HCT116 (cell line): ENCODE results near the gene ATP6V0C.
A peak's percentile ranks its signal among the peaks of the same experiment; 100 is the strongest.

Experiments
- EZH2 ChIP-seq: fragments of 200-600 bp; sonication (generic); IDR thresholded peaks from 2 replicates; pipeline ENCODE4 v1.6.1; 2017; ENCODE audit warnings: antibody characterized with exemption, mixed run types
- EZH2phosphoT487 ChIP-seq: fragments of 200-600 bp; IDR thresholded peaks from 2 replicates; pipeline ENCODE4 v1.6.1; 2018; ENCODE audit warnings: antibody characterized with exemption, borderline replicate concordance
- FOSL1 ChIP-seq: IDR thresholded peaks from 2 replicates; pipeline ENCODE4 v1.6.1; 2012; ENCODE audit warnings: low read depth
- POLR2AphosphoS5 ChIP-seq: IDR thresholded peaks from 2 replicates; pipeline ENCODE4 v1.6.1; 2011; ENCODE audit warnings: mild to moderate bottlenecking, low read depth, low read length, moderate library complexity
- RAD21 ChIP-seq: IDR thresholded peaks from 2 replicates; pipeline ENCODE4 v1.6.1; 2012; ENCODE audit warnings: low read depth, mild to moderate bottlenecking
- SP1 ChIP-seq: IDR thresholded peaks from 2 replicates; pipeline ENCODE4 v1.6.1; 2012; ENCODE audit warnings: low read depth
- TF ChIP-seq, protein P1 (sequence below), 3 experiments: fragments of 200-600 bp in 1 of 3; sonication (generic) in 1 of 3; IDR thresholded peaks in 2 of 3; conservative IDR thresholded peaks in 1 of 3; 2 replicates each; pipeline ENCODE4 v1.5.1; 2012 to 2017; ENCODE audit warnings: low read depth in 2 of 3, low read length in 2 of 3, antibody characterized with exemption in 1 of 3, borderline replicate concordance in 1 of 3, control low read depth in 1 of 3, mild to moderate bottlenecking in 1 of 3, mixed read lengths in 1 of 3, mixed run types in 1 of 3, moderate library complexity in 1 of 3; ENCODE audit not compliant: insufficient read depth in 1 of 3

DNA sequence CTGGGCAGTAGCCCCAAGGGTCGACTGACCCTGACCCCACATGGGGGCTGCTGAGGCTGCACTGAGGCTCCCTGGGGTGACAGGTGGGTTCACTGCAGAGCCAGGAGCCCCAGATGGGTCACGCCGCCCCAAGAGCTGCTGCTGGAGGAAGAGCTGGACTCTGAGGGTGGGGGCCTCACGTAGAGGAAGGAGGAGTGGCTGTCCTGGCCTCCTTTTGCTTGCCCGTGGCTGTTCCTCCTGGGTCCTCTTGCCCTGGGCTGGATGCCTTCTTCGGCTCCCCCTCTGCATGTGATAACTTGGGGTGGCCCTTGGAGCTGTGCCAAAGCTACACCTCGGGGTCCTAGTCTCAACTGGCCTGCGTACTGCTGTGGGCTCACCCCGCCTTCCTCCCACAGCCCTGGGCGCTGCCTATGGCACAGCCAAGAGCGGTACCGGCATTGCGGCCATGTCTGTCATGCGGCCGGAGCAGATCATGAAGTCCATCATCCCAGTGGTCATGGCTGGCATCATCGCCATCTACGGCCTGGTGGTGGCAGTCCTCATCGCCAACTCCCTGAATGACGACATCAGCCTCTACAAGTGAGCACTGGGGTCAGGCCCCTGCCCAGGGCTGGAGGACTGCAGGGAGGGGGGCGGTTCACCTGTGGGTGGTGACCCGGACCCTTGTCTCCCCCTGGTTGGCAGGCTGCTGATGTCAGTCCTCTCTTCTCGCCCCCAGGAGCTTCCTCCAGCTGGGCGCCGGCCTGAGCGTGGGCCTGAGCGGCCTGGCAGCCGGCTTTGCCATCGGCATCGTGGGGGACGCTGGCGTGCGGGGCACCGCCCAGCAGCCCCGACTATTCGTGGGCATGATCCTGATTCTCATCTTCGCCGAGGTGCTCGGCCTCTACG lies 5.3 kb downstream of the ATP6V0C start:
- TF ChIP-seq RAD21 (no peak), SP1 (no peak), EZH2 (no peak), POLR2AphosphoS5 (no peak), EZH2phosphoT487 (no peak), FOSL1 (no peak)
- TF ChIP-seq, protein P1, sequence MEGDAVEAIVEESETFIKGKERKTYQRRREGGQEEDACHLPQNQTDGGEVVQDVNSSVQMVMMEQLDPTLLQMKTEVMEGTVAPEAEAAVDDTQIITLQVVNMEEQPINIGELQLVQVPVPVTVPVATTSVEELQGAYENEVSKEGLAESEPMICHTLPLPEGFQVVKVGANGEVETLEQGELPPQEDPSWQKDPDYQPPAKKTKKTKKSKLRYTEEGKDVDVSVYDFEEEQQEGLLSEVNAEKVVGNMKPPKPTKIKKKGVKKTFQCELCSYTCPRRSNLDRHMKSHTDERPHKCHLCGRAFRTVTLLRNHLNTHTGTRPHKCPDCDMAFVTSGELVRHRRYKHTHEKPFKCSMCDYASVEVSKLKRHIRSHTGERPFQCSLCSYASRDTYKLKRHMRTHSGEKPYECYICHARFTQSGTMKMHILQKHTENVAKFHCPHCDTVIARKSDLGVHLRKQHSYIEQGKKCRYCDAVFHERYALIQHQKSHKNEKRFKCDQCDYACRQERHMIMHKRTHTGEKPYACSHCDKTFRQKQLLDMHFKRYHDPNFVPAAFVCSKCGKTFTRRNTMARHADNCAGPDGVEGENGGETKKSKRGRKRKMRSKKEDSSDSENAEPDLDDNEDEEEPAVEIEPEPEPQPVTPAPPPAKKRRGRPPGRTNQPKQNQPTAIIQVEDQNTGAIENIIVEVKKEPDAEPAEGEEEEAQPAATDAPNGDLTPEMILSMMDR (IDR thresholded peaks at IDR 0.05 in 2 of 3, conservative IDR thresholded peaks at IDR 0.05 in 1 of 3; ENCODE audit: borderline replicate concordance in 1 of 3, insufficient read depth in 1 of 3, low read depth in 2 of 3, low read length in 2 of 3) = peak in 1 of 3 experiments; percentile 20; a peak in 1 of 6 replicates
